Stimulated activated naive CD4-positive, alpha-beta T cell treated with Interleukin-2 at 50 U/mL for 16 hours (primary cell): ENCODE measurements around the gene CACNG1.

Experiments
- DNase-seq: peaks from one replicate; lab custom pipeline; 2025; lab: John Stamatoyannopoulos, UW

CACNG1 gene

GRCh38 chr17:67044016-67044772 lies at the start of gene CACNG1:
TSS of gene CACNG1 (plus strand) at chr17:67044554. CDS start at chr17:67044661, 107 bp downstream.
- DNase-seq: no peak

GRCh38 chr17:66994930-66995535 lies 49.3 kb upstream of the CACNG1 start:
- no peak for DNase-seq

GRCh38 chr17:66995944-66996343 lies 48.4 kb upstream of the CACNG1 start:
- DNase-seq: no peak

GRCh38 chr17:66996926-66997325 lies 47.4 kb upstream of the CACNG1 start:
- DNase-seq: no peak

GRCh38 chr17:67003231-67003630 lies 41.1 kb upstream of the CACNG1 start:
- no peak for DNase-seq

- no peak for DNase-seq
Measured at GRCh38 chr17:67004181-67004580, 40.2 kb upstream of the CACNG1 start.

- no peak for DNase-seq
Measured at GRCh38 chr17:67007266-67007665, 37.1 kb upstream of the CACNG1 start.

GRCh38 chr17:67008101-67008500 lies 36.3 kb upstream of the CACNG1 start:
- no peak for DNase-seq

GRCh38 chr17:67011527-67012175 lies 32.7 kb upstream of the CACNG1 start:
- DNase-seq: no peak

- DNase-seq: no peak
Measured at GRCh38 chr17:67013891-67014290, 30.5 kb upstream of the CACNG1 start.

GRCh38 chr17:67015001-67015400 lies 29.4 kb upstream of the CACNG1 start:
- no peak for DNase-seq

- DNase-seq: no peak
Measured at GRCh38 chr17:67016039-67016762, 28.2 kb upstream of the CACNG1 start.

GRCh38 chr17:67017910-67018309 lies 26.4 kb upstream of the CACNG1 start:
- no peak for DNase-seq

- no peak for DNase-seq
Measured at GRCh38 chr17:67018471-67019434, 25.6 kb upstream of the CACNG1 start.

- DNase-seq: no peak
Measured at GRCh38 chr17:67019809-67020208, 24.5 kb upstream of the CACNG1 start.

- DNase-seq: no peak
Measured at GRCh38 chr17:67020293-67020766, 24.0 kb upstream of the CACNG1 start.

GRCh38 chr17:67021196-67021595 lies 23.2 kb upstream of the CACNG1 start:
- DNase-seq: no peak

GRCh38 chr17:67021743-67022450 lies 22.5 kb upstream of the CACNG1 start:
- DNase-seq: no peak

GRCh38 chr17:67022451-67022810 lies 21.9 kb upstream of the CACNG1 start:
- no peak for DNase-seq

- no peak for DNase-seq
Measured at GRCh38 chr17:67024736-67025135, 19.6 kb upstream of the CACNG1 start.
